SH-SY5Y (cell line): ENCODE measurements around the gene NPTXR.

Experiments used
- GATA2 ChIP-seq: IDR thresholded peaks from 2 replicates; pipeline ENCODE4 v1.6.1; 2011; ENCODE audit warnings: mild to moderate bottlenecking, low read depth, low read length
- GATA3 ChIP-seq: IDR thresholded peaks from 2 replicates; pipeline ENCODE4 v1.6.1; 2011; ENCODE audit warnings: low read depth, mild to moderate bottlenecking, low read length, moderate library complexity

- TF ChIP-seq GATA2, result no peak
- TF ChIP-seq GATA3, result no peak
Measured at GRCh38 chr22:38833061-38833460, 10.8 kb downstream of the NPTXR start.
